ENCODE data around the gene MAN2B2.
A peak's percentile ranks its signal among the peaks of the same experiment; 100 is the strongest.

MAN2B2 gene

GRCh38 chr4:6549890-6550620 is 24.9 kb upstream of the MAN2B2 start:
- no peak for DNase-seq (ENCODE audit: low read depth)
- TF ChIP-seq, protein P1, sequence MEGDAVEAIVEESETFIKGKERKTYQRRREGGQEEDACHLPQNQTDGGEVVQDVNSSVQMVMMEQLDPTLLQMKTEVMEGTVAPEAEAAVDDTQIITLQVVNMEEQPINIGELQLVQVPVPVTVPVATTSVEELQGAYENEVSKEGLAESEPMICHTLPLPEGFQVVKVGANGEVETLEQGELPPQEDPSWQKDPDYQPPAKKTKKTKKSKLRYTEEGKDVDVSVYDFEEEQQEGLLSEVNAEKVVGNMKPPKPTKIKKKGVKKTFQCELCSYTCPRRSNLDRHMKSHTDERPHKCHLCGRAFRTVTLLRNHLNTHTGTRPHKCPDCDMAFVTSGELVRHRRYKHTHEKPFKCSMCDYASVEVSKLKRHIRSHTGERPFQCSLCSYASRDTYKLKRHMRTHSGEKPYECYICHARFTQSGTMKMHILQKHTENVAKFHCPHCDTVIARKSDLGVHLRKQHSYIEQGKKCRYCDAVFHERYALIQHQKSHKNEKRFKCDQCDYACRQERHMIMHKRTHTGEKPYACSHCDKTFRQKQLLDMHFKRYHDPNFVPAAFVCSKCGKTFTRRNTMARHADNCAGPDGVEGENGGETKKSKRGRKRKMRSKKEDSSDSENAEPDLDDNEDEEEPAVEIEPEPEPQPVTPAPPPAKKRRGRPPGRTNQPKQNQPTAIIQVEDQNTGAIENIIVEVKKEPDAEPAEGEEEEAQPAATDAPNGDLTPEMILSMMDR (IDR thresholded peaks at IDR 0.05; ENCODE audit: insufficient read depth, low read depth, low read length, missing control alignments) = no peak
- H3K4me3 ChIP-seq (ENCODE audit: low read length) = no peak overlapping the region

- no peak overlapping the region for H3K4me3 ChIP-seq (ENCODE audit: low read length)
- DNase-seq (ENCODE audit: low read depth) = no peak
- TF ChIP-seq, protein P1 (IDR thresholded peaks at IDR 0.05; ENCODE audit: insufficient read depth, low read depth, low read length, missing control alignments) = no peak
Measured at GRCh38 chr4:6550821-6551220, 24.2 kb upstream of the MAN2B2 start.

GRCh38 chr4:6551660-6552059 is 23.3 kb upstream of the MAN2B2 start:
- no peak for DNase-seq (ENCODE audit: low read depth)
- TF ChIP-seq, protein P1 (IDR thresholded peaks at IDR 0.05; ENCODE audit: insufficient read depth, low read depth, low read length, missing control alignments) = no peak
- H3K4me3 ChIP-seq (ENCODE audit: low read length) = no peak overlapping the region

GRCh38 chr4:6555519-6555918 is 19.5 kb upstream of the MAN2B2 start:
- no peak for DNase-seq (ENCODE audit: low read depth)
- TF ChIP-seq, protein P1 (IDR thresholded peaks at IDR 0.05; ENCODE audit: insufficient read depth, low read depth, low read length, missing control alignments) = no peak
- H3K4me3 ChIP-seq (ENCODE audit: low read length) = no peak overlapping the region

DNA sequence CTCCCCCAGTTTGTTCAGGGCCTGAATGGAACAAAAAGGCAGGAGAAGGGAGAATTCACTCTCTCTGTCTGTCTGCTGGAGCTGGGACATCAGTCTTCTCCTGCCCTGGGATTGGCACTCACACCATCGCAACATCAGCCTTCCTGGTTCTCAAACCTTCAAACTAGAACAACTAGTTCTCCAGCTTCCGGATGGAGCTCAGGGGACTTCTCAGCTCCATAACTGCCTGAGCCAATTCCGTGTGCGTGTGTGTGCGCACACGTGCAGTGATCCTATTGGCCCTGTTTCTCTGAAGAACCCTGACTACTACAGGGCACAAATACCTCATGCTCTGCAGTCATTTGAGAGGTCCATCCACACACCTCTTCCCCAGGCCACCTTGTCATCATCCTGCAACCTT is 18.7 kb upstream of the MAN2B2 start:
- peak; percentile 42 for DNase-seq (ENCODE audit: low read depth)
- H3K4me3 ChIP-seq (ENCODE audit: low read length) = no peak overlapping the region
- TF ChIP-seq, protein P1 (IDR thresholded peaks at IDR 0.05; ENCODE audit: insufficient read depth, low read depth, low read length, missing control alignments) = no peak

DNA sequence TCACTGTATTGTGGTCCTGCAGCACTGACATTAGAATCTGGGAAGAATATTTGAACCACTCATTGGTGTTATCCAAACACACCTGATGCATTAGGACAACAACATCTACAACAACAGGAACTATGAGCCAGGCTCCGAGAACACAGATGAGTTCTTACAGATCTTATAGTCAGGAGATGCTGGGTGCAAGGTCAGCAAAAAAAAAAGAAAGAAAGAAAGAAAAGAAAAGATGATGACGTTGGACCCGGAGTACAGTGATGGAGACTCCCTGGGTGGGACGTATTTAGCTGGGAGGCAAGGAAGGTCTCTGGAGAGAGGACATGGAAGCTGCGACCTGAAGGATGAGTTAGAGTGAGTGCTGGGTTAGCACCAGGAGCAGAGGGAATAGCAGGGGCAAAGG is 17.8 kb upstream of the MAN2B2 start:
- TF ChIP-seq, protein P1 (IDR thresholded peaks at IDR 0.05; ENCODE audit: insufficient read depth, low read depth, low read length, missing control alignments) = no peak
- no peak overlapping the region for H3K4me3 ChIP-seq (ENCODE audit: low read length)
- DNase-seq (ENCODE audit: low read depth) = no peak

- no peak for DNase-seq (ENCODE audit: low read depth)
- no peak overlapping the region for H3K4me3 ChIP-seq (ENCODE audit: low read length)
- TF ChIP-seq, protein P1 (IDR thresholded peaks at IDR 0.05; ENCODE audit: insufficient read depth, low read depth, low read length, missing control alignments) = no peak
Measured at GRCh38 chr4:6557856-6558255, 17.1 kb upstream of the MAN2B2 start.
